NCI-H2196 (cell line): ENCODE measurements around the gene MYZAP.

Experiments
- DNase-seq: peaks from one replicate; lab custom pipeline; 2025; ENCODE audit not compliant: unreplicated experiment; lab: John Stamatoyannopoulos, UW

MYZAP gene

DNA sequence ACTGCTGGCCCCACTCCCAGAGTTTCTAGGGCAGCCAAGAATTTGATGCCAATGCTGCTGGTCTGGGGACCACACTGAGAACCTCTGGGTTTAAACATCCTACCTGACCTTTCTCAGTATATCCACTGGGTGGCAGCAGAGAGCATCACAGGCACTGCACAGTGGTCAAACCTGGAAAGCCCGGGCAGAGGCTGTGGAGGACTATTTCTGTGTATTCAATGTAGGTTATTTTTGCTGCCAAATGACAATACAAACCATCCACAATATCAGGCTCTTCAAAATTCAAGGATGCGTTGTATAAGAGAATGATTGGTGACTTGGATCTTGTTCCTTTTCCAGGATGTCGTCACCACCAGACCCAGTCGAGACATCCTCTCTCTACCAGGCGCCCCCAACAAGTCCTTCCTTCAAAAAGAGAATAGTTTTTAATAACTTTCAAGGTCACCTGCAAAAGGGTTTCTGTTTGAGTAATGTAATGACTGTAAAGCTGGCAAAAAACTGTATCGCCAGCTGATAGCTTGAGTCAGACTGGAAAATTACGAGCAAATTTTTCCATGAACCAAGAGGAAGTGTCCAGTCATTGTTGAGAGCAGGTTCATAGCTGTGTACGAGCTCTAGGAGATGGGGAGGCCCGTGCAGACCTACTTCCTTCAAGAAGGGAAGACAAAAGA is 30.5 kb upstream of the MYZAP start:
- DNase-seq: peak; percentile 55

DNA sequence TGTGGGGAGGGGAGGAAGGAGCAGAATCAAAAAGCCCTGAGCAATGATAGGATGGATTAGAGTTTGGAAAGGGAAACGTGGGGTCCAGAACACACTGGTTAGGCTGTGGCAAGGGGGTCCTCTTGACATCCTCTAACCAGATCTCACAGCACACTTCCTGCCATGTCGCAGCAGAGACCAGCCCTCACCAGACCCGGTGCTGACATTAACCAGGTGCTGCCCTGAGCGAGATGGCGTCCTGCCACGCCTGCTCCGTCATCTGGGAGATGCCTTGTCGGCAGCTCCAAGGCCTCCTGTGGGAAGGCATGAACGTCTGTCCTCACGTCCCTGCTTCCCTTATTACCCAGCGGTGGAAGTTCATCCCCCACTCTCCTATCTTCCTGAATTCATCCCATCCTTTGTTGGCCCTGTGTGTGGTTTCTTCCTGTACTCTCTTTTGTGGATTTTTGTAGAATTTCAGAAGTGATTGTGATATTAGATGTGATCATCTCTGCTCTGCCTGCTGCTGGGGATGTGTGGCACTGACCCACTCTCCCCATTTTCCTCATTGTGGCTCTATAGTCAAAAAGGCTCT is 29.4 kb upstream of the MYZAP start:
- no peak for DNase-seq

DNA sequence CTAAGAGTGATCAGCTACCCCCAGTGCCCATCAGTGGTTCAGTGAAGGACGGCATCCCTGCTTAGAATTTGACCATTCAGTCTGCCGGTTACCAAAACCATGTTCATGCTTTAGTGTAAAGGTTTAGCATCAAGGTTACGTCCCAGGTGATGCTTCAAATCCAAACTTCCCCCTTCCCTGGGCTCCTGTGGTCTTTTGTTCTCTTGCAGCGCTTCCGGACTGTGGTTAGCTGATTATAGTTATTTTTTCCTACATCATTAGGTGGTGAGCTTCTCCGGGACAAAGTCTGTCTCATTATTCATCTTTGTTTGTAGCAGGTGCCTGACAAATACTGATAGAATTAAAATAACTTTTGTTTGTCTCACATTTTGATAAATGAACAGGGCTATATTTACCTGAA is 28.3 kb upstream of the MYZAP start:
- DNase-seq: no peak

DNA sequence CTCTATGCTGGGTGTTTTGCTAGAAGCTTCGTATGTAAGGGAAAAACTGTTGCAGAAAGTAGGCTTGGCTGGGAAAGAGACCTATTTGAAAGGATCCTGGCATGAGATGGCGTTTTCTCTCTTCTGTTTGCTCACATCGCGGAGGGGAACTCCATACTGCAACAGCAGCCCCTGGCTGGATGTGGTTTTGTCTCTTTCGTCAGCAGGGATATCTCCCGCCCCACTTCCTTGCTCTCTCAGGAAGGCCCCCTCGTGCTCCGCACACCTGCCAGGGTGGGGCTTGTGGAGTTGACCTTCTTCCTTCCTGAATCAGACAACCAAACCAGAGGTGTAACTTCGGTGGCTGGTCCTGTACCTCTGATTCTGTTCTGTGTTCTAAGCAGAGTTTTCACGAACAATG is 26.4 kb upstream of the MYZAP start:
- no peak for DNase-seq

DNA sequence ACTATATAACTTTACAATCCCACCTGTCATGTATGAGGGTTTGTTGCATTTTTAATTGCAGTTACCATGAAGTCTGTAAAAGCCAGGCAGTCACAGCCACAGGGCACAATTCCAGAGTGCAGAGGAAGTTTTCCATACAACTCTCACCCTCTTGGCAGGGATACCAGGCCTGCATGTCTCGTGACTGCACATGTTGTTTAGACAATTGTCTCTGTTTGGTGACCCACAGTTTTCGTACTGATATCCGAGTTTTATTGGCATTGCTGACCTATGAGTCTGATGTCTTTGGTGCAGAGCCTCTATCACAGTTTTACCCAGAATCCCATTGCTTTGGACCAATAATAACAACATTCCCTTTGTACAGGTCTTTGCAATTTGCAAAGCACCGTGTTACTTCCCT is 24.9 kb upstream of the MYZAP start:
- no peak for DNase-seq

DNA sequence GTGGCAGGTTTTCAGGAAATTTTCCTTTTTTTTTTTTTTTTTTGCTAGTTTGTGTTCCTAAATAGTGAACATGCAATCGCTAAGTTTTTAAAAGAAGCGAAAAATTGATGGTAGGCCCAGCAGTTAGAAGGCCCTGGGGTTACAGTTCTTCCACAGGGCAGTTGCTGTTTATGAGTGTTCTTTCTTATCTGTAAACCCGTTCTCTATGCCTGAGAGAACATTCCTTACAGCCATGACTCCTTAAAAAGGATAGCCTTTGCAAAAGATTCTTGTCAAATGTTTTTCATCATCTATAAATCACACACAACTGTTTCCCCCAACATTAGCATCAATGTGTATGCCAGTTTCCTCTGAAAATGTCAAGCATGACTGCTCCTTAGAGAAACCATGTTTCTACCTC is 23.8 kb upstream of the MYZAP start:
- no peak for DNase-seq

DNA sequence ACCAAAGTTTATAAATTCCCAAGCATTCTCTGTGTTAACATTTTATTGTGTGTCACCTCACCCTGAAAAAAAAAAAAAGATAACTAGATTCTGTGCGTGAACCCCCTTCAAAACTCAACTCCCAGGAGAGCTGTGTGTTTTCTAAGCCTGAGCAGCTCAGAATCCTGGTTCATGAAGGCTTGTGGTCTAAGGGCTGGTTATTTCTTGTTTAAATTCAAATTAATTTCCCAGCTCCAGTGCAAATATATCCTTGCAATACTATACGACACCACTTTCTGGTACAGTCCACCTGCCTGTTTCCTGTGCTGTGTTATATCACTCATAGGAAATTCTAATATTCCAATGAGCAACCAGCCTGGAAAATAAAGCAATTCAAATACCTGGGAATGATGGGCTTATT is 23.4 kb upstream of the MYZAP start:
- DNase-seq: no peak

DNA sequence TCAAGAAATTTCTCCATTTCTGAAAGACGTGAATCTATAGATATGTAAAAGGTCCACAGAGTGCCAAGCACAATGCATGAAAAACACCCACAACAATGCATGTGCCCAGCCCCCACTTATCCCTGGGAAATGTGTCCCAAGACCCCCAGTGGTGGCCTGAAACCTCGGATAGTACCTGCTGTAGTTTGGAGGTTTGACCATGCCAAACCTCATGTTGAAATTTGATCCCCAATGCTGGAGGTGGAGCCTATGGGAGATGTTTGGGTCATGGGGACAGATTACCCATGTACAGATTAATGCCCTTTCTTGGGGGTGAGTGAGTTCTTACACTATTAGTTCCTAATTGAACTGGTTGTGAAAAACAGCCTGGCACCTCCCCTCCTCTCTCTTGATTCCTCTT is 21.4 kb upstream of the MYZAP start:
- no peak for DNase-seq

DNA sequence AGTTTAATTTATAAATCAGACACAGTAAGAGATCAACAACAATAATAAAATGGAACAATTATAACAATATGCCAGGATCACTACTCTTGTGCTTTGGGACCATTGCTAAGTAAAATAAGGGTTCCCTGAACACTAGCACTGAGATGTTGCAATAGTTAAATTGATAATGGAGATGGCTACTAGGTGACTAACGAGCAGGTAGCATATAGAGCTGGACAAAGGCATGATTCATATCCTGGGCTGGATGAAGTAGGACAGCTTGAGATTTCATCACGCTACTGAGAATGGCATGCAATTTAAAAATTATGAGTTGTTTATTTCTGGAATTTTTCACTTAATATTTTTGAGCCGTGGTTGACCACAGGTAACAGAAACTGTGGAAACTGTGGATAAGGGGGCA is 20.7 kb upstream of the MYZAP start:
- no peak for DNase-seq

DNA sequence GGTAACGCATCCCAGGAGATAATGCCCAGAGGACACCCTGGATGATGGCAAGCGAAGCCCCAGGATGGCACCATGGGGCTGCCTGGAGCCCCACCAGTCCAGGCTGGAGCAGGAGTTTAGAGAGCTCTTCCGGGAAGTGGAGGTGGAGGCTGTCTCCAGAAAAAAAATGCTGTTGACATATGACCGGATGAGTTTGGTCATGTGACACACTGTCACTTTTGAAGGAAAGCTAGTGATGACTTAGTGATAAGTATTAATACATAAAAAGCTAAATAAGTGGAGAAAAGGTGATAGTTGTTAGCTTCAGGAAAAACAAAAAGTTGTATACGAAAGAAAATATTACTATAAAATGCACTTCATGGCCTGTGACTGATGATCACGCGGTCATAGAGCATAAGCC is 20.0 kb upstream of the MYZAP start:
- DNase-seq: no peak

DNA sequence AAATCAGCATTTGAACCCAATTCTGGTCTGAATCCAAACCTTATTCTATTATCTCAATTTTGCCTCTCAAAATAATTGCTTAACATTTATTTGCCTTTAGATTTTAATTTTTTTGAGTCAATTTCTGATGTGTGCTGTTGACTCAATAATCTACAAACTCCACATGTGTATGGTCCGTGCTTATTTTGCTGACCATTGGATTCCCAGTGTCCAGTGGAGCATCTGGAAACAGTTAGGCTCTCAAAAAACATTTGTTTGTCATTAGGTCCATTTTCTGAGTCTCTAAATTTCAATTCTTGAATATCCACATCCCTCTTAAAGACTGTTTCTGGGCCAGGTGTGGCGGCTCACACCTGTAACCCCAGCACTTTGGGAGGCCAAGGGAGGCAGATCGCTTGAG is 19.2 kb upstream of the MYZAP start:
- DNase-seq: no peak

DNA sequence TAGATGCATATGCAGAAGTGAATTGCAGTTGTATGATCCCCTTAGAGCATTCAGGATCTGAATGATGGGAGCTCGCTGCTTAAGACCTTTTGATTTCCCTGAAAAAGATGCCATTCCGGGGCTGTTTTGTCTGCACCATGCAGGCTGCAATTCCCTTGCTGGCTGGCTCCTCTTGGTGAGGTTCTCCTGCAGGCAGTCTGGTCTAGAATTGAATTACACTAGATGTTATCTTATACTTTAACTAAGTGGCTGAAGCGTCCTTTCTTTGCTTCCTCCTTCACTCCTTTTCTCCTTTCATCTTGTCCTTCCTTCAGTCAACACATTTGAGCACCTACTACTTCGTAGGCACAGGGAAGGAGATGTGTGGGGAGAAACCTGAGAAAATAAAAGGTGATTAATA is 18.6 kb upstream of the MYZAP start:
- no peak for DNase-seq

DNA sequence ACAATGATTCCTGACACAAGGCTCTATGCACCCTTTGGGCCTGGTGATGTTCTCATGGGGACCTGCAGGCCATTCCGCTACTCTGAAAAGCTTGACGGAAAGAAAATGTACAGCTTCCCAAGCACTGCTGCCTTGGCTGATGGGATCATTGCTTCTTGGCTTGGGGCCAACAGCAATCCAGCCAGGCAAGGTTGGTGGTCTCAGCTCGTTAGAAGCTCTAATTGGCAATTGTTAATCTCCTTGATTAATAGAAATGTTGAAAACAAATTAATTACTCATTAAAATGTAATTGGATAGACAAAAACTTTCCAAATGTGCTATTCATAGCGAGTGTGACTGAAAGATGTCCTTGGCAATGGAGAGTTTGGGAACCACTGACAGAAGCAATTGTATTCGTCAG is 16.3 kb upstream of the MYZAP start:
- no peak for DNase-seq

DNA sequence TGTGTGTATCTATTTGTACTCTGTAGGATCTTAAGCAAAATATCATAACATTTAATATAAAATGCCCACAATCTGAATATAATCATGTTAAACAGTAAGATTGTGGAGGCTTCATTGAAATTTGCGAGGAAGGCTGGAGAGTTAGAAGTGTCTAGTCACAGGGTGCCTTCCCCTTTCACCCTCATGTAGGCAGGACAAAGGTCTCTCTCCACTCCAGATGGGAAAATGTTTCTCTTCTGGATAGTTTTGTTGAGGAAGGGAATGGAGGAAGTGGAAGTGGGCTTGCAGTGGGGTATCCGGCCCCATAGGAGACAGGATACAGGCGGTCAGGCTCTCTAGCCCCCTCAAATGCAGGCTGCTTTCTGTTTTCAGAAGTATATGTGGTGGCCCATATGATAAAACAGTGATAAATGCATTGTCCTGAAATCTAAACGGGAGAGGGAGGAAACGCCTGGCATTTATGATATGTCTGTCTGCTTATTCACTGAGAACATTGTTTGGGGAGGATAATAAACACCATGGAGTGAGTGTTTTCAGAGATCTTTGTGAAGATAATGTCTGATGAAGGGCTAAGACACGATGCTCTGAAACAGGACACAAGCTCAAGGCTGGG is 13.3 kb upstream of the MYZAP start:
- DNase-seq: no peak

DNA sequence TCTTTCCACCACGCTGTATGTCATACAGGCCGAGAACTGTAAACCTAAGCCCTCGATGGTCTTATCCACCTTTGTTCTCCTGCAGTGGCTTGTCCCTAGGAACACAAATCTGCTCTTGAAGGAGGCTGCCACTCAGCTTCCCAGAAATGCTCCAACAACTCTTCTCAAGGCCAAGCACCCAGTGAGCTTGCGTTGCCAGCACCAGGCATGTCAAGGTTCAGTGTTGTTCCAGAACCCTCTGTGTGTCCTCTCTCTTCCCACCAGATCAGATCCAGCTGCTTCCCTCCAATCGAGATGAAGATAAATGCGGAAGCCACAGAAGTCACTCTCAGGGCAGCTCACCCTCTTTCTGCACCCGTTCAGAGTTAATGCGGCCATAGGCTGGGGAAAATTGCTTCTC is 11.3 kb upstream of the MYZAP start:
- DNase-seq: no peak

DNA sequence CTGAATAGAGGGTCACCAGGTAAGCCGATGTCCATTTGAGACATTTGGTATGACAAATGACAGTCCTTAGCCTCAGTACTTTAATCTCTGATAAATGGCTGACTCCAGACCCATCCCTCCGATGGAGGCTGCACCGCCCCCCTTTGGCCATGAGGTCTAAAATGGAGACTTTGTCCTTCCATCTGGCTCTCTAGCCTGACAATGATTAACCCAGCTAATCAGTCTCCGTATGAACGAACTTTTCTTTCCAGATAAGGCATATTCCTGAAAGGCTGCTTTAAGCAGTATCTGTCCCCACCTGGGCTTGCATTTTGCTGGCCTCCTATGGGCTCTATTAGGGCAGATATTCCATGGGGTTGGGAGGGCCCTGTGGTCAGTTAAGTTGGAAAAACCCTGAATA is 10.8 kb upstream of the MYZAP start:
- DNase-seq: no peak

DNA sequence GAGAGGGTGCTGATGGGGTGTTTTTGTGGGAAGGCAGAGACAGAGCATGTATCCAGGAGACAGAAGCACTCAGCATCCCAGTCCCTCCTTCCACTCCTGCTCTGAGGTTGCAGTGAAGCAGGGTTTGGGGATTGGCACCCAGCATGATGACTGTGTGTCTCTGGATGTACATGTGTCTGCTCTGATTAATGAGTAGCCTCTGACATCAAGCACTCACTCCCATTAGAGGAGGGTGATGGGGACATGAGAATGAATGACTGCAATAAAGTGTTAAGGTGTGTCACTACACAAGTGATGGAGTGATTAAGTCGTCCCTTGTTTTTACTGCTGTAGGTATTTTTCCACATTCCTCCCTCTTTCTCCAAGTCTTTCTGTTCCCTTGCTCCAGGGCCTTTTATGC is 9.6 kb upstream of the MYZAP start:
- DNase-seq: no peak

DNA sequence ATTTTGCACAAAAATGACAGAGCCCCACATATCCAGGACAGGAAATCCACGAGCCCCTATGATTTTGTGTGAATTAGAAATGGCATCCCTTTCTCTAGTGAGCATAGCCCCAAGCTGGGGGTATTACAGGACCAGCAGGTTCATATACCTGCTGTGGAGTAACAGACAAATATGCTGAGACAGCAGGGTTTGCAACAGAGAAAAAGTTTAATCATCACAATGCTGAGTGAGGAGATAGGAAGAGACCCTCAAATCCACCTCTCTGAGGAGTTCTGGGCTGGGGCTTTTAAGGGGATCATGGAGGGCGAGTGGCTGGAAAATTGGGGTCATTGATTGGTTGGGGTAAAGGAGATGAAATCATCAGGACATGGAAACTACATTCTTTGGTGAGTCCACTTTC is 8.4 kb upstream of the MYZAP start:
- DNase-seq: no peak

DNA sequence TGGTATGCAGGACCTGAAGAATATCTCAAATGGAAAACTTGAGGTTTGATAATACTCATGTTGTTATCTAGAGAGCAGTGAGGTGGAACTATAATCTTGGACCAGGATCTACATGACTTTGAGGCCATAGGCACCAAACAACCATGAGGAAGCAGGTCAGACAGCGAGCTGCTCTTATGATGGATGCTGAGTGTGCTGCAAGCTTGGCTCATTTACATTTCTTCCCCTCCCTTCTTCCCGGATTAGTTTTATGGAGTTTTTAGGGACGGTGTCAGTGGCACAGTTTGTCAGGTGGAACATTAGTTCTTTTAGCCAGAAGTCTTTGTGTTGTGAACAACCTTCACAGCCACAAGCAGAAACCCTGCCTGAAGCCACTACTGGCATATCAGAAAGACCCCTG is 8.0 kb upstream of the MYZAP start:
- no peak for DNase-seq

DNA sequence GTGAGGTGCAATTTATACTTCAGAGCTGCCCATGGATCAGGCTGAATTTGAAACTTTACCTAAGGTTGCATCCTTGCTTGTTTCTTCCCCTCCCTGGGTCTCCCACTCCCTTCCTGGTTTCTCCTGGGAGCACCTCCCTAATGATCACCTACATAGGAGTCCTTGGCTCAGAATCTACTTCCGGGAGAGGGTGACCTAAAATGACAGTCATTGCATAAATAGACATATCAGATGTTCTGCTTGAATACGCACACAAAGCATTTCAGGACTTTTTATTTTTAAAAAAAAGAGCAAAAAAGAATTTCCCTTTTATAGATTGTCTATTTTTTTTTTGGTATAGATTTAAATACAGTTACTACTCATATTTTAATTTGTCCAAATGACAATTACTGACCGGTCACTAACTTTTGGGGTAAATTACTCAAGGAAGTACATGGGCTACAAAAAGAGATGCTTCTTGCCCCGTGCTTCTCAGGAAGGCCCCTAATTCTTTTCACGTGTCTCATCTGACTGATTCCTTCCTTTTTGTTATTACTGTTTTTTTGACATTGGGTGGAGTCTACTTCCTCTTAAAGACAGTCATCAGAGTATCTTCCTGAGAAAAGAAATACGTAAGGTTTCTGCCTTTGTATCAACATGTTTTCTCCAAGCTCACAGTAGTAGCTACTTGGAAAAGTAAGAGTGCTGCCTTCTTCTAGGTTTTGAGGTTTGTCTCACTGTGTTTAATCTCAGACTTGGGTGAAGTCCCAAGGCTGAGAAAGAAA is 4.9 kb upstream of the MYZAP start:
- no peak for DNase-seq

DNA sequence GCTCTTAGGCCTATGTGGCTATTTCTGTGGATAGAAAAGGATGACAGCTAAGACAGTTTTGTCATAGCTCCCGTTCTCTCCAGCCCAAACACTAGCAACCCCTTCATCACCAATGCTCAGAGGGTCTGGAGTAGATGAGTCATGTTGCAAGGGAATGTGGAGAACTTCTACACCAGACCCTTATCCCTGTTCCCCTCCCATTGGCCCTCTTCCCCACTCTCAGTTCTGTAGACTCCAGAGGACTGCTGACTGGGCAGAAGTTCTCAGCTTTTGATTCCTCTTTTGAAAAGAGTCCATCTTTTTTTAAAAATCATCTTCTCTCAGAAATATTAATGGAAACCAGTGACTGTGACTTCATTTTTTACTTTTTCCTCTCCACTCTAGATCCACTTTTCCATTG is 2.4 kb upstream of the MYZAP start:
- DNase-seq: no peak

DNA sequence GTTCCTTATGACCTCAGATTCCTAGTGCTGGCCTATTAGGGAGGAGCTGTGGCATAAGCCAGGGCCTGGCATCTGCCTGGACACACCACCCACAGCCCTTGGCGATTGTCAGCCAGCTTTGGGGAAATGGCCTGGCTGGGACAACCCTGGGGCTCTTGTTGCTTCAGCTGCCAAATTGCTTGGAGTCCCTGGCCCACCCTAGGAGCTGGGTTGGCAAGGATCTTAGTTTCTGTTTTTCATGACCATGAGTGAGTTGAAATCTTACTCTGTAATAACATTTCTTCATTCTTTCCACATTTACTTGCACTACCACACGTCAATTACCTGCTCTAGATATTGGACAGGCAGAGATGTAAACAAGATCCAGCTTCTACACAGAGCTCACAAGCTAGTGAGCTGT is 1.9 kb upstream of the MYZAP start:
- DNase-seq: no peak
